SK-N-MC (cell line): ENCODE data around the gene PHOSPHO1.
A peak's percentile ranks its signal among the peaks of the same experiment; 100 is the strongest.

ENCODE experiments used
- DNase-seq: peaks from one replicate; pipeline ENCODE4 v3.0.0-alpha.2; 2011; ENCODE audit warnings: low read depth, low spot score
- H3K27ac ChIP-seq: fragments of 200-600 bp; sonication (generic); 2 replicates; pipeline ENCODE4 v1.5.1; 2016; ENCODE audit warnings: mixed run types
- H3K36me3 ChIP-seq: fragments of 200-600 bp; sonication (generic); 2 replicates; pipeline ENCODE4 v1.6.1; 2017; ENCODE audit warnings: antibody characterized with exemption, low read length, mixed read lengths; ENCODE audit not compliant: insufficient read depth
- H3K4me3 ChIP-seq: fragments of 200-600 bp; sonication (generic); 2 replicates; pipeline ENCODE4 v1.5.1; 2016
- H3K9ac ChIP-seq: fragments of 200-600 bp; sonication (generic); 2 replicates; pipeline ENCODE4 v1.8.0; 2017; ENCODE audit warnings: mixed run types, mixed read lengths; ENCODE audit not compliant: insufficient read length
- H3K9me3 ChIP-seq: fragments of 200-600 bp; sonication (generic); 2 replicates; pipeline ENCODE4 v1.6.1; 2017; ENCODE audit warnings: low read depth, mild to moderate bottlenecking, antibody characterized with exemption, low read length, moderate library complexity, mixed read lengths
- EZH2 ChIP-seq: fragments of 200-600 bp; sonication (generic); IDR thresholded peaks from one replicate; pipeline ENCODE4 v1.6.1; 2017; ENCODE audit warnings: antibody characterized with exemption
- FOXP2 ChIP-seq: optimal IDR thresholded peaks from 2 replicates; pipeline ENCODE3; 2011; ENCODE audit warnings: mild to moderate bottlenecking, moderate library complexity; ENCODE audit not compliant: insufficient read depth; ENCODE audit errors: extremely low read length, control extremely low read depth
- POLR2AphosphoS5 ChIP-seq: IDR thresholded peaks from 2 replicates; pipeline ENCODE4 v1.6.1; 2012; ENCODE audit warnings: mild to moderate bottlenecking, low read depth, low read length, borderline replicate concordance

PHOSPHO1 gene

DNA sequence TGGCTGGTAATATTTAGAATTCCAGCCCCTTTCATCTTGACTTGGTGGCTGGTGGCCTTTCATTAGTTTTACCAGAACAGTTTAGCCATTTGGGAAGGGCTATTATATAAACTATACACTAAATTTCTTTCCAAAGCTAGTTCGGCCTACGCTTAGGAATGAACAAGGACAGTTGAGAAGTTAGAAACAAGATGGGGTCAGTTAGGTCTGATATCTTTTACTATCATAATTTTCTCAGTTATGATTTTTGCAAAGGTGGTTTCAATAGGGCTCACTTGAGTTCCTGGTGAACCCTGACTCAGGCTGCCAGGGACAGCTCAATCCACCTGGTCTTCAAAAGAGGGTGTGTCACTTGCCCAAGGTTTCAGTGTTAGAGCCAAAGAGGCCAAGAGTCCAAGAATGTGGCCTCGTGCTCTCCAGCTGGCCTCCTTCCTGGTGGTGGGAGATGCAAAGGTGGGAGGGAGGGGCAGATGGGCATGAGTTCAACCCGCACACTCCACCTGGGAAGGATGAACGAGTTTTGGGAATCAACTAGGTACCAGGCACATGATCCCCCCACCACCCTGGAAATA is 4.0 kb upstream of the PHOSPHO1 start:
- Histone ChIP-seq H3K4me3 (no peak overlapping the region), H3K36me3 (no peaks in the 10 kb centered on the region), H3K9ac (no peak overlapping the region), H3K9me3 (no peaks in the 10 kb centered on the region), H3K27ac (no peak overlapping the region)
- no peak for DNase-seq
- no peak for TF ChIP-seq EZH2
- TF ChIP-seq POLR2AphosphoS5: no peak
- no peak for TF ChIP-seq FOXP2

DNA sequence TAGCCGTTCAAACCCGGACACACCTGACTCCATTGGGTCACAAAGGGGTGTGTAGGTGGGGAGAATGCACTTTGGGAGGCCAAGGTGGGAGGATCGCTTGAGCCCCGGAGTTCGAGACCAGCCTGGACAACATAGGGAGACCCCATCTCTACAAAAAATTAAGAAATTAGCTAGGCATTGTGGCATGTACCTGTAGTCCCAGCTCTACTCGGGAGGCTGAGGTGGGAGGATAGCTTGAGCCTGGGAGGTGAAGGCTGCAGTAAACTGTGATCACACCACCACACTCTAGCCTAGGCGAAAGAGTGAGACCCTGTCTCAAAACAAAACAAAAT is 942 bp upstream of the PHOSPHO1 start:
- no peak overlapping the region for H3K27ac ChIP-seq
- DNase-seq: no peak
- H3K4me3 ChIP-seq: no peak overlapping the region
- H3K9me3 ChIP-seq: no peaks in the 10 kb centered on the region
- peaks cover 8% of the 10 kb centered on the region for H3K36me3 ChIP-seq
- no peak for TF ChIP-seq POLR2AphosphoS5
- no peak for TF ChIP-seq EZH2
- no peak for TF ChIP-seq FOXP2
- H3K9ac ChIP-seq: no peak overlapping the region

DNA sequence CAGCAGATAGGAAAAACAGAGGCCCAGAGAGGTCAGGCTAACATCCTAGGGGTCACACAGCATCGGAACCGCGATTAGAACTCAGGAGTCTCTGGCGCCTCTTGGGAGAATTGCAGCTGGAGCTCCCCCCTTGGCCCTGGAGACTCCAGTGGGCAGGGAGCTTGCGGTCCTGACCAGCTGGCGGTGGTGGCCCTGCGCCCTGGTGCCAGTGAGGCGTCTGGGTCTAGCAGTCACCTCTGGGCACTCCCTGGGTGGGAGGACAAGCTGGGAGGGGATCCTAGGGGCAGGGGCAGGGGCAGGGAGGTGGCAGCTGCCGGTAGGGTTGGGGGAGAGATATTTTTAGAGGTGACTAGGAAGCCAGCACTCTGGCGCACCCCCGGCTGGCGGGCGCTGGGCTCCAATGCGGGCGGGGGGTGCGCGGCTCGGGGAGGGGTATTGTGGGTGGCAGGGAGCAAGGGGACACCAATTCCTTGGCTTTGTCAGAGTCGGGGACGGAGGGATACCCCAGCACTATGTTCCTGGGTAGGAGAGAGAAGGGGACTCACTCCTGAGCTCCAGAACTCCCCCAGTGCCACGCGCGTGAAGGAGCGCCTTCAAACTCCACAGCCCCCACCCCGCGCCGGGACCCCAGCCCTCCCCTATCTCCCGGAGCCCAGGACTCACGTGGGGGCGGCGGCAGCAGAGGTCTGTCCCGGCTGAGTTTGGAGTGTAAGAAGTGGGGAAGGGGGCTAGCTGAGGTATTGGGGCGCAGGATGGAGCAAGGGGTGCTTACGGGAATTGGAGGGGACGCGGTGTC is 584 bp downstream of the PHOSPHO1 start:
- H3K27ac ChIP-seq: peak overlapping the region; percentile 94
- no peak for DNase-seq
- H3K36me3 ChIP-seq: peaks cover 20% of the 10 kb centered on the region
- peak overlapping the region; percentile 89 for H3K4me3 ChIP-seq
- TF ChIP-seq EZH2: no peak
- no peak; the same call in 1 of the 2 replicates for TF ChIP-seq POLR2AphosphoS5
- TF ChIP-seq FOXP2: no peak
- peak overlapping the region; percentile 88 for H3K9ac ChIP-seq
- H3K9me3 ChIP-seq: no peaks in the 10 kb centered on the region

DNA sequence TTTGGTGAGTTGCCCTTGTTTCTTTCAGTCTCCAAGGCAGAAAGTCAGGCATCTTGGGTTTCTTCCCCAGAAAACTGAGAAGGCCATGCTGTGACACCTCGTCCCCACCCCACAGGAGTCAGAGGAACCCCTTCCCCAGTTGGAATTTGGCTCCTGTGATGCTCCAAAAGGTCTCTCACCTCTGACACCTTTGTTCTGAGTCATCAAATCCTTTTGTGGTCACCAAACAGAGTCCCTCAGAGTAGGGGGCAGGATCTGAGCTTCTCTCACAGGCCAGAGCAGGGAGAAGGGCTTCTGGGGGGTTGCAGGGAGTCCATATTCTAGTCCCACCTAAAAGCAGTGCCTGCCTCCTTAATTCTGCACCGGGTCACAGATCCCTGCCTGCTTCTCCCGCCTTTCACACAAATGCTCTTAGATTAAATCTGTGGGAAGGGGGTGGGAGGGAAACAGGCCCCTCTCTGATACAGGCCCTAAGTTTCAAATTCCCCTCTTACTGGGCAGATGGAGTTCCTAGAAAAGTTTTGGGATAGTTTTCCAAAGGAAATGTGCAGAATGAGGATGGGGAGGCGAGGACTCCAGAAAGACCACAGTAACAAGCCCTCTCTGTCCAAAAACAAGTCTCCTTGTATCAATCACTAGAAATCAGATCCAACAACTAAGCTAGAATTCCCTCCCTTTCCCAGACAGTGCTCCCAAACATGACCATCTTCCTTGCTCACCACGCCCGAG is 1.3 kb downstream of the PHOSPHO1 start:
- H3K9ac ChIP-seq: peak overlapping the region; percentile 88
- H3K4me3 ChIP-seq: peak overlapping the region; percentile 89
- no peak for DNase-seq
- no peak for TF ChIP-seq EZH2
- no peak for TF ChIP-seq FOXP2
- TF ChIP-seq POLR2AphosphoS5: no peak
- no peaks in the 10 kb centered on the region for H3K9me3 ChIP-seq
- peak overlapping the region; percentile 94 for H3K27ac ChIP-seq
- H3K36me3 ChIP-seq: peaks cover 27% of the 10 kb centered on the region

DNA sequence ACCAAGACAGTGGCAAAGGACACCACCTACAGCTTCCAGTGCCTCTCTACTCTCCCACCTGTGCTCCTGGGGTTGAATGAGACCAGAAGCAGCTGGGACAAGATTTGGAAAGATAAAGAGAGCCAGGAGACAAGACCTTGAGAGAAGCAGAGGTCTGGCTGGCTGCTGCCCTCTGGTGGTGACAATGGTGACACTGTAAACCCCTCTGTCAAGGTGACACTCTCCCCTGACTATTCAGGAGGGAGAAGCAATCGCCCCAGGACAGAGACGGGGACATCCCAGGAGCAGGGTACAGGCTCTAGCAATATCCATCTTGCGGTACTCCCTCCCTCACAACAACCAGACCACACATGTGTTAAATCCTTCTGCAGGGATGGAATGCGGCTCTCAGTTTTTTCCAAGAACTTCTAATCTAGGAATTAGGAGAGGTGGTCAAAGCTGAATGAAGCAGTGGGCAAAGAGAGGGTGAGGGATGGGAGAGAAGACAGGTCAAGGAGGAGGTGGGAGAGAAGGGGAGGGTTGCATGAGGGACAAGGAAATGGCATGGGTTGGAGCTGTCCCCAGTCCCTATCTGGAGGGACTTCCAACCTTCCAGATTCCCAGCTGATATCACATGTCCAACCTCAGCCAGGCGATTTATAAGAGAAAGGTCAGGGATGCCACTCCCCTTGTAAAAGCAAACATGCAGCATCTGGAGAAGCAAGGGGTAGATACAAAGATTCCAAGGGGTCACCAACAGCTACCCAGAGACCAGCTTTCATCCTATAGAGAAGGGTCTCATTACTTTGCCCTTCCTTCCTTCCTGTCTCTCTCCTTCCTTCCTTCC is 2.9 kb downstream of the PHOSPHO1 start:
- Histone ChIP-seq H3K36me3 (peaks cover 40% of the 10 kb centered on the region), H3K27ac (peak overlapping the region; percentile 94), H3K9me3 (no peaks in the 10 kb centered on the region), H3K9ac (peak overlapping the region; percentile 62), H3K4me3 (peak overlapping the region; percentile 68)
- DNase-seq: peak; percentile 60
- TF ChIP-seq EZH2 (no peak), POLR2AphosphoS5 (peak; percentile 49; the same call in 1 of the 2 replicates)

DNA sequence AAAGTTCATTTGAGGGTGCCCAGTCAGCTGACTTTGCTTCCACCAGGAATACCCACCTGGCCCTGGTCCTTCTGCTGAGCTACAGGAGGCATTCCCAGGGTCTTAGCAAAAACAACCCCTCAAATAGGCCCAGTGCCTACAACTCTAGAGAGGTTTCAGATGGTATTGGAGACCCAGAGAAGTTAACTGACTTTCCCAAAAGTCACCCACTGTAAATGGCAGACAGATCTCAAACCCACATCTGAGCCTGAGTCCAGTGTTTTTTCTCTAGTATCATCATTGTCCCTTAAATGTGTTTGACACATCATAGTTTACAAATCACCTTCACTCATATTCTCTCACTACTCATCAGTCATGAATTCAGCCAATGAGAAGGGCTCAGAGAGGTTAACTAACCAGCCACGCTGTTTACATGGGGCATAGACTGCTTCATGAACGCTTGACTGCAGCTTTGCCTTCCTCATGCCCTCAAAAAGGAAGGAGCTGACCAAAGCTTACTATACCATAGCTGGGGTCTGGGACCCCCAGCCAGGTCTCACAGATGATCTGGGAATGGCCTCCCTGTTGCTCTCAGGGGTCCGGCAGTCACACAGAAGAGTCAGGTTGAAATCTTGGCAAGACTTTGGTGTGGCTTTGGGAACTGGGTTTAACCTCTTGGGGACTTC is 3.7 kb downstream of the PHOSPHO1 start:
- peak overlapping the region; percentile 94 for H3K27ac ChIP-seq
- peaks cover 40% of the 10 kb centered on the region for H3K36me3 ChIP-seq
- no peak for TF ChIP-seq FOXP2
- DNase-seq: no peak
- H3K4me3 ChIP-seq: peak overlapping the region; percentile 68
- peak overlapping the region; percentile 62 for H3K9ac ChIP-seq
- no peaks in the 10 kb centered on the region for H3K9me3 ChIP-seq

DNA sequence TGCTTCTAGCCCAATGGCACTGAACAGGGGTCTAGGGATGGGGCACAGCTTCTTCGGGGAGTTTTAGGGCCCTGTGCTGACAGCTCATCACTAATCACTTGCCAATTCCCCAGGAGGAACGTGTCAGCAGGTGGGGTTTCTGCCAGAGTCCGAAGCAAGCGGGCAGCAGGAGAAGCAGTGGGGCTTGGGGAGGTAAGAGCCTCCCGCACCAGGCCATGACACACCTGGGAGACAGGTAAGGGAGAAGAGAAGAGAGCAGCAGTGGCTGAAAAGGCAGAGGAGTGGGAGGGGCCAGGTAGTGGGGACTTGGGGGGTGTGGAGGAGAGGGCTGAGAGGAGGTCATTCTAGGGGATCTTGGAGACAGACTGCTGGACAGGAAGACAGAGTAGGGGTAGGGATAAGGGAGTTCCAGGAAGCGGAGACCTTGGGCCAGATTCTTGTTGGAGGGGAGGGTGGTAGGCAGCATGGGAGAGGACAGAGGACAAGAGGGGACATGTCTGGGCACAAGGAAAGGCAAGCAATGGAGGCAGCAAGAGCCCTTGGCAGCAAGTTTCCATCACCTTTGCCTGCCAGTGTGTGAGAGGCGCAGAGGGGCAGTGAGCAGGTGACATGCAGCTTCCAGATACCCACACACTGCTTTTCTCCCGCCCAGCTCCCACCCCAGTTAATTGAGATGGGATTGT is 4.9 kb downstream of the PHOSPHO1 start:
- H3K9ac ChIP-seq: no peak overlapping the region
- H3K9me3 ChIP-seq: no peaks in the 10 kb centered on the region
- no peak overlapping the region for H3K4me3 ChIP-seq
- no peak for DNase-seq
- TF ChIP-seq POLR2AphosphoS5 (no peak), EZH2 (no peak), FOXP2 (no peak)
- peaks cover 40% of the 10 kb centered on the region for H3K36me3 ChIP-seq
- H3K27ac ChIP-seq: peak overlapping the region; percentile 94; the same call in 1 of the 2 replicates

DNA sequence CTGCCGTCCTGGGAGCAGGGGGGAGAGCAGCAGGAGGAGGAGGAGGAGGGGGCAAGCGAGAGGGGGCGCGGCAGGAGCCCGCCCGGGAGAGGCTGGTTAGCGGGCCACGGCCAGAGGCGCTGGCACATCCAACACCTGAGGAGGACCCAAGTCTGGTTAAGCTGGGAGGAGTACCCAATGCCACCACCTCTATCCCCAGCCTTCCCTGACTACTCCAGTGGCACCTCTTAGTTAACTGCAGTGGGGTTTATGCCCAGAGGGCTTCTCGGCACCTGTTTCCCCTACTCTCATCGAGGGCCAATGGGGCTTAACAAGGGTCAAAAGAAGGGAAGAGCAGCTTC is 5.6 kb downstream of the PHOSPHO1 start:
- no peak overlapping the region for H3K9ac ChIP-seq
- no peaks in the 10 kb centered on the region for H3K9me3 ChIP-seq
- H3K4me3 ChIP-seq: no peak overlapping the region
- peaks cover 40% of the 10 kb centered on the region for H3K36me3 ChIP-seq
- no peak; the same call in 1 of the 2 replicates for TF ChIP-seq POLR2AphosphoS5
- TF ChIP-seq EZH2: no peak
- no peak for TF ChIP-seq FOXP2
- no peak for DNase-seq
- no peak overlapping the region for H3K27ac ChIP-seq
